ENCODE data around the gene LRRC39. TPM values are rescaled to one million over a fixed set of nuclear protein-coding genes. Genes with fewer than 3 reads are reported as not detected.

Gene LRRC39
- total RNA-seq, 1 experiment from 2014 or later, result 0.46 TPM

- no peak for TF ChIP-seq ATF2 (CRISPR knock-in tag; IDR thresholded peaks at IDR 0.05; ENCODE audit: borderline replicate concordance, low read depth)
- no peak for TF ChIP-seq ZMAT4 (CRISPR knock-in tag; IDR thresholded peaks at IDR 0.05)
- no peak for TF ChIP-seq ATF3 (CRISPR knock-in tag; conservative IDR thresholded peaks at IDR 0.05)
- TF ChIP-seq SP1 (CRISPR knock-in tag; conservative IDR thresholded peaks at IDR 0.05), result no peak
- no peak for TF ChIP-seq ATF6 (CRISPR knock-in tag; IDR thresholded peaks at IDR 0.05)
- TF ChIP-seq ZNF121 (CRISPR knock-in tag; IDR thresholded peaks at IDR 0.05), result no peak
- TF ChIP-seq MAX (CRISPR knock-in tag; IDR thresholded peaks at IDR 0.05), result no peak
- no peak for TF ChIP-seq EMX1 (CRISPR knock-in tag; IDR thresholded peaks at IDR 0.05)
- TF ChIP-seq IRF2 (CRISPR knock-in tag; IDR thresholded peaks at IDR 0.05; ENCODE audit: borderline replicate concordance, low read depth), result no peak
- no peak for TF ChIP-seq PRRX2 (CRISPR knock-in tag; IDR thresholded peaks at IDR 0.05)
- no peak for TF ChIP-seq MYBL2 (CRISPR knock-in tag; IDR thresholded peaks at IDR 0.05)
- no peak for TF ChIP-seq E2F4 (CRISPR knock-in tag; IDR thresholded peaks at IDR 0.05; ENCODE audit: borderline replicate concordance, low read depth)
- no peak for TF ChIP-seq ZNF232 (CRISPR knock-in tag; IDR thresholded peaks at IDR 0.05)
- CTCF ChIA-PET, result interaction anchor here (1.2 kb wide), 1 partner anchor 587 kb away, joined by 3 read pairs; no protein-coding TSS in a partner anchor
- Mint-ChIP-seq H3K36me3 (no peaks in the 10 kb centered on the region), H3K27me3 (ENCODE audit: low read depth) (no peaks in the 10 kb centered on the region), H3K4me1 (0 out of 2 replicates have a peak, but pooled peaks cover 3% of the 10 kb centered on the region), H3K4me3 (no peak overlapping the region), H3K9me3 (peaks cover 6% of the 10 kb centered on the region), H3K27ac (no peak overlapping the region)
- POLR2A ChIA-PET, result no interaction called here
- DNase-seq (ENCODE audit: low spot score), result no peak
- ATAC-seq, result no peak
Measured at GRCh38 chr1:100162881-100163280, 15.2 kb downstream of the LRRC39 start.

- DNase-seq (ENCODE audit: low spot score) (no peak), ATAC-seq (no peak)
- H3K4me1 Mint-ChIP-seq, result peaks cover 9% of the 10 kb centered on the region
- no peaks in the 10 kb centered on the region for H3K27me3 Mint-ChIP-seq (ENCODE audit: low read depth)
- H3K36me3 Mint-ChIP-seq, result 0 out of 2 replicates have a peak, but pooled peaks cover 2% of the 10 kb centered on the region
- ChIA-PET POLR2A (no interaction called here), CTCF (no interaction called here)
- no peaks in the 10 kb centered on the region for H3K9me3 Mint-ChIP-seq
- TF ChIP-seq CTCF (IDR thresholded peaks at IDR 0.05), result no peak
- no peak for TF ChIP-seq NFE2L1 (CRISPR knock-in tag; IDR thresholded peaks at IDR 0.05)
- no peak for TF ChIP-seq GTF2I (CRISPR knock-in tag; conservative IDR thresholded peaks at IDR 0.05)
- no peak for TF ChIP-seq NR2C2 (CRISPR knock-in tag; IDR thresholded peaks at IDR 0.05)
- no peak for TF ChIP-seq SMAD4 (CRISPR knock-in tag; IDR thresholded peaks at IDR 0.05)
- TF ChIP-seq ZNF121 (CRISPR knock-in tag; IDR thresholded peaks at IDR 0.05), result no peak
- no peak for TF ChIP-seq ZNF425 (CRISPR knock-in tag; conservative IDR thresholded peaks at IDR 0.05)
- H3K27ac Mint-ChIP-seq, result no peak overlapping the region
- no peak overlapping the region for H3K4me3 Mint-ChIP-seq
Measured at GRCh38 chr1:100152271-100152670, 25.8 kb downstream of the LRRC39 start.

Data from WTC11 (cell line).